K562 (cell line): ENCODE results near the gene MSI1. TPM values are rescaled to one million over a fixed set of nuclear protein-coding genes. Genes with fewer than 3 reads are reported as not detected.

Experiments
- ATAC-seq: fragments of 200-7000 bp; cut with Tn5 transposase; 3 replicates; pipeline ENCODE4 v1.9.1; 2020; ENCODE audit warnings: moderate library complexity
- BruUV-seq: library from RNA; stranded (reverse); fragments of 400-500 nt; replicated peaks from 2 replicates; lab custom pipeline; 2021; lab: Mats Ljungman, UMichigan
- CTCF ChIA-PET: fragments of 300-600 bp; formaldehyde crosslinking; extraction: SDS; loops from one replicate; lab custom pipeline; 2021; ENCODE audit warnings: low intra/inter-chr PET ratio; lab: Yijun Ruan, JAX
- POLR2A ChIA-PET: fragments of 300-600, 350-650 bp; sonication (Branson Sonifier 250); formaldehyde crosslinking; extraction: SDS; loops from one replicate; lab custom pipeline; 2021; ENCODE audit warnings: antibody characterized with exemption, inconsistent platforms; lab: Yijun Ruan, JAX
- DNase-seq, 4 experiments: peaks; one replicate each; pipeline versions ENCODE4 v3.0.0 to v3.0.0-alpha.2; 2011 to 2018; ENCODE audit warnings: low spot score in 3 of 4, mixed read lengths in 3 of 4; ENCODE audit errors: extremely low read depth in 1 of 4
- FAIRE-seq: peaks from 2 replicates; lab custom pipeline; 2011; peaks lifted over from hg19 to GRCh38; lab: Jason Lieb, UNC
- H2AFZ ChIP-seq: 2 replicates; pipeline ENCODE4 v1.6.0; 2011; ENCODE audit warnings: low read depth, low read length, control low read depth, inconsistent platforms
- H3K27ac ChIP-seq: fragments of 200-600 bp; 3 replicates; pipeline ENCODE4 v1.8.0; 2011; ENCODE audit warnings: low read depth, mild to moderate bottlenecking, control low read depth, inconsistent platforms, low read length, moderate library complexity, mixed read lengths; ENCODE audit errors: extremely low read depth
- H3K27me3 ChIP-seq, 2 experiments: fragments of 300-600 bp in 1 of 2; 2 replicates in 1 of 2; 3 replicates in 1 of 2; pipeline versions ENCODE4 v1.6.0 to v1.8.0; 2011; ENCODE audit warnings: inconsistent platforms in 2 of 2, low read length in 2 of 2, mild to moderate bottlenecking in 1 of 2, mixed read lengths in 1 of 2, moderate library complexity in 1 of 2; ENCODE audit not compliant: control insufficient read depth in 2 of 2, insufficient read depth in 2 of 2
- H3K36me3 ChIP-seq: fragments of 300-600 bp; 3 replicates; pipeline ENCODE4 v1.8.0; 2011; ENCODE audit warnings: mild to moderate bottlenecking, low read length, inconsistent platforms; ENCODE audit not compliant: control insufficient read depth, insufficient read depth
- H3K4me1 ChIP-seq, 2 experiments: fragments of 200-600 bp in 1 of 2; replicated peaks in 1 of 2; 2 replicates in 1 of 2; 3 replicates in 1 of 2; pipeline versions ENCODE4 v1.5.1 to v1.8.0; 2011; ENCODE audit warnings: inconsistent platforms in 2 of 2, low read length in 2 of 2, mild to moderate bottlenecking in 1 of 2, mixed read lengths in 1 of 2, moderate library complexity in 1 of 2; ENCODE audit not compliant: control insufficient read depth in 2 of 2, insufficient read depth in 2 of 2
- H3K4me2 ChIP-seq: 2 replicates; pipeline ENCODE4 v1.6.1; 2011; ENCODE audit warnings: low read length, control low read depth, inconsistent platforms, mixed read lengths; ENCODE audit not compliant: insufficient read depth
- H3K4me3 ChIP-seq: fragments of 200-600 bp; sonication (generic), shearing (Covaris generic); 2 replicates; pipeline ENCODE4 v1.5.1; 2016; ENCODE audit warnings: control low read depth, inconsistent platforms
- H3K79me2 ChIP-seq: fragments of 200-600 bp; 3 replicates; pipeline ENCODE4 v1.8.0; 2011; ENCODE audit warnings: low read length, inconsistent platforms; ENCODE audit not compliant: control insufficient read depth, insufficient read depth
- H3K9ac ChIP-seq, 2 experiments: 2 replicates each; pipeline versions ENCODE4 v1.6.0 to v1.6.1; 2011; ENCODE audit warnings: low read depth in 2 of 2, low read length in 2 of 2, control low read depth in 1 of 2, inconsistent platforms in 1 of 2, mild to moderate bottlenecking in 1 of 2, mixed read lengths in 1 of 2; ENCODE audit not compliant: insufficient read depth in 1 of 2
- H3K9me1 ChIP-seq: one replicate; pipeline ENCODE4 v1.6.0; 2011; ENCODE audit warnings: inconsistent platforms, mild to moderate bottlenecking, low read length, moderate library complexity; ENCODE audit not compliant: control insufficient read depth, insufficient read depth
- H3K9me3 ChIP-seq: replicated peaks from 2 replicates; pipeline ENCODE4 v1.5.1; 2011; ENCODE audit warnings: low read depth, low read length, inconsistent platforms; ENCODE audit not compliant: control insufficient read depth, insufficient read depth
- H4K20me1 ChIP-seq: replicated peaks from 2 replicates; pipeline ENCODE4 v1.6.1; 2011; ENCODE audit warnings: low read length, inconsistent platforms, mixed read lengths; ENCODE audit not compliant: control insufficient read depth, insufficient read depth
- ADNP ChIP-seq: fragments of 200-800 bp; sonication (Bioruptor generic); IDR thresholded peaks from 2 replicates; pipeline ENCODE4 v1.6.1; 2016; ENCODE audit warnings: missing genetic modification characterization, missing compliant biosample characterization
- BCOR ChIP-seq: fragments of 450-650 bp; IDR thresholded peaks from 2 replicates; pipeline ENCODE4 v1.6.1; 2016
- CEBPB ChIP-seq: fragments of 450-650 bp; IDR thresholded peaks from 2 replicates; pipeline ENCODE4 v1.6.1; 2016; ENCODE audit warnings: missing genetic modification characterization, missing compliant biosample characterization
- RBM25 ChIP-seq: fragments of 200-400 bp; formaldehyde crosslinking; IDR thresholded peaks from 2 replicates; pipeline ENCODE4 v1.6.1; 2018; ENCODE audit warnings: low read length, low read depth, moderate library complexity; ENCODE audit not compliant: severe bottlenecking
- ZFP36 ChIP-seq: fragments of 150-350 bp; IDR thresholded peaks from 2 replicates; pipeline ENCODE4 v1.6.1; 2018; ENCODE audit warnings: low read length, low read depth; ENCODE audit not compliant: partially characterized antibody
- ZNF316 ChIP-seq: fragments of 450-650 bp; IDR thresholded peaks from 2 replicates; pipeline ENCODE4 v1.6.1; 2016
- WGBS: fragments of 100-300 bp; shearing (Covaris generic); methylation state at CpG from one replicate; pipeline ENCODE4 v1.1.6; 2016; ENCODE audit warnings: low coverage, mixed read lengths; ENCODE audit not compliant: insufficient coverage; ENCODE audit errors: missing lambda C conversion rate; 5-methylcytosine and 5-hydroxymethylcytosine counted together
- in situ Hi-C: fragments of 300-500 bp; cut with MboI; formaldehyde crosslinking; loops from 4 replicates; pipeline ENCODE4 v1.15.0; 2018; ENCODE audit warnings: inconsistent platforms, mixed read lengths
- intact Hi-C: fragments of 100-400 bp; cut with micrococcal nuclease; formaldehyde crosslinking; loops from 2 replicates; pipeline ENCODE4 v1.14.2; 2022
- polyA plus RNA-seq, 8 experiments: library from polyadenylated mRNA; depleted of rRNA in 4 of 8; stranded (reverse) in 5 of 8; unstranded in 3 of 8; fragments of >200 nt; fragmentation: Nextera tagmentation in 2 of 8; fragmentation: Illumina TruSeq in 1 of 8; extraction: Ambion mirVana in 2 of 8; extraction: Trizol in 1 of 8; gene quantifications; 2 replicates each; pipeline versions ENCODE4 v1.2.1 to v1.2.3, GENCODE V29; 2011 to 2014; ENCODE audit warnings: inconsistent platforms in 1 of 8, missing spikeins in 1 of 8
- total RNA-seq, 7 experiments: library from RNA; depleted of rRNA in 6 of 7; stranded (reverse); fragments of >200 nt in 6 of 7; fragmentation: Illumina TruSeq in 2 of 7; extraction: Trizol in 2 of 7; gene quantifications; 2 replicates each; pipeline versions ENCODE4 v1.2.1 to v1.2.3, GENCODE V29; 2011 to 2021; ENCODE audit warnings: low replicate concordance in 1 of 7

Gene MSI1
- total and polyA plus RNA-seq, 9 of the 15 experiments (the other 6 are each of a cell fraction or from before 2014, with no cell fraction given): 0.16 TPM; not detected in 8

GRCh38 chr12:120417917-120418580 is 49.1 kb upstream of the MSI1 start:
- H3K27me3 ChIP-seq: peaks cover 22 to 25% of the 10 kb centered on the region in 2 experiments
- no peaks in the 10 kb centered on the region for H3K9me3 ChIP-seq
- H3K36me3 ChIP-seq: no peaks in the 10 kb centered on the region
- DNase-seq: no peak
- no peak overlapping the region for H3K27ac ChIP-seq
- no peak for ATAC-seq
- 16% methylated on average over 4 of the region's 4 CpGs for WGBS
- H3K4me3 ChIP-seq: no peak overlapping the region
- TF ChIP-seq ZNF316: no peak
- TF ChIP-seq BCOR: peak; percentile 37; the same call in 1 of the 2 replicates
- peak; percentile 58 for TF ChIP-seq RBM25
- no peak for TF ChIP-seq CEBPB (tag)
- TF ChIP-seq ADNP (tag): 0 out of 2 replicates have a peak, but pooled peaks have one; percentile 19
- peak; percentile 55 for TF ChIP-seq ZFP36
- in situ Hi-C loops (no loop called here), intact Hi-C loops (no loop called here)
- POLR2A ChIA-PET: interaction anchor here (1.3 kb wide), 1 partner anchor 43 kb away, joined by 3 read pairs; no protein-coding TSS in a partner anchor
- no peak overlapping the region for H2AFZ ChIP-seq
- no peak overlapping the region for H3K9ac ChIP-seq
- no peaks in the 10 kb centered on the region for H3K79me2 ChIP-seq
- CTCF ChIA-PET: no interaction called here
- peaks cover 0 to 4% of the 10 kb centered on the region in 2 experiments; a peak in 1 of 5 replicates for H3K4me1 ChIP-seq
- FAIRE-seq: no peak
- H3K4me2 ChIP-seq: no peak overlapping the region
- no peaks in the 10 kb centered on the region for H3K9me1 ChIP-seq
- BruUV-seq: no TSS peak
- no peaks in the 10 kb centered on the region for H4K20me1 ChIP-seq
